ENCODE measurements around the gene NAGK. TPM values are rescaled to one million over a fixed set of nuclear protein-coding genes. Genes with fewer than 3 reads are reported as not detected.

The NAGK gene
- total and polyA plus RNA-seq, 9 of the 15 experiments (the other 6 are each of a cell fraction or from before 2014, with no cell fraction given): 4.9 to 14.9 (median 10.6) TPM

- TF ChIP-seq ZBTB11 (CRISPR knock-in tag; IDR thresholded peaks at IDR 0.05) (peak in 2 of 3 experiments; percentile 9 to 86; a peak in 2 of 6 replicates), NR2C2 (CRISPR knock-in tag; IDR thresholded peaks at IDR 0.05) (0 out of 2 replicates have a peak, but pooled peaks have one; percentile 47), NR2C2 (tag; IDR thresholded peaks at IDR 0.05) (peak; percentile 83), STAT6 (CRISPR knock-in tag; IDR thresholded peaks at IDR 0.05) (no peak), ZNF551 (CRISPR knock-in tag; IDR thresholded peaks at IDR 0.05) (no peak), THAP7 (CRISPR knock-in tag; IDR thresholded peaks at IDR 0.05) (peak; percentile 90; the same call in 1 of the 2 replicates), ZNF165 (CRISPR knock-in tag; IDR thresholded peaks at IDR 0.05; ENCODE audit: borderline replicate concordance) (no peak), ZNF280A (IDR thresholded peaks at IDR 0.05; ENCODE audit: low read depth, partially characterized antibody) (no peak), ZC3H11A (IDR thresholded peaks at IDR 0.05; ENCODE audit: low read depth, low read length) (no peak), ETV1 (tag; conservative IDR thresholded peaks at IDR 0.05; ENCODE audit: low read depth) (peak; percentile 74), SFPQ (IDR thresholded peaks at IDR 0.05; ENCODE audit: low read depth, low read length) (no peak), CBFA2T3 (IDR thresholded peaks at IDR 0.05) (peak; percentile 40; the same call in 1 of the 2 replicates), CBFA2T2 (conservative IDR thresholded peaks at IDR 0.05) (0 out of 2 replicates have a peak, but pooled peaks have one; percentile 33), DNMT1 (IDR thresholded peaks at IDR 0.05) (no peak), CBX5 (IDR thresholded peaks at IDR 0.05; ENCODE audit: borderline replicate concordance, low read depth) (no peak), DIDO1 (tag; IDR thresholded peaks at IDR 0.05; ENCODE audit: low read depth) (no peak)
Observed at GRCh38 chr2:71068218-71069035, at the start of gene NAGK (continued).

Data from K562 (cell line).